ENCODE measurements around the gene MAST3.
A peak's percentile ranks its signal among the peaks of the same experiment; 100 is the strongest.
"Not testable (repeated sequence)": the region's sequence is repeated elsewhere in the genome, so short reads cannot be mapped to it uniquely, and the experiment has no call there.

Gene MAST3

GRCh38 chr19:18156841-18157464, 59.4 kb downstream of the MAST3 start:
- H3K9ac ChIP-seq (ENCODE audit: low read depth, low read length): peak overlapping the region; percentile 50

GRCh38 chr19:18157465-18158063, 60.0 kb downstream of the MAST3 start:
- Histone ChIP-seq H3K27me3 (ENCODE audit: control insufficient read depth, insufficient read depth, low read length) (no peaks in the 10 kb centered on the region), H3K9ac (ENCODE audit: low read depth, low read length) (peak overlapping the region; percentile 50), H3K9me3 (replicated peaks; ENCODE audit: low read length) (no peaks in the 10 kb centered on the region), H3K36me3 (ENCODE audit: insufficient read depth, low read length) (peaks cover 30% of the 10 kb centered on the region), H3K4me2 (ENCODE audit: low read length) (peak overlapping the region; percentile 61), H3K4me1 (ENCODE audit: control insufficient read depth, insufficient read depth, low read length) (peaks cover 42% of the 10 kb centered on the region), H3K4me3 (ENCODE audit: low read length) (no peak overlapping the region)

More at GRCh38 chr19:18156841-18157464, 59.4 kb downstream of the MAST3 start:
- Histone ChIP-seq H3K4me1 (ENCODE audit: control insufficient read depth, insufficient read depth, low read length) (peaks cover 42% of the 10 kb centered on the region), H3K36me3 (ENCODE audit: insufficient read depth, low read length) (peaks cover 26% of the 10 kb centered on the region), H3K4me3 (ENCODE audit: low read length) (no peak overlapping the region), H3K4me2 (ENCODE audit: low read length) (peak overlapping the region; percentile 61), H3K9me3 (replicated peaks; ENCODE audit: low read length) (no peaks in the 10 kb centered on the region), H3K27me3 (ENCODE audit: control insufficient read depth, insufficient read depth, low read length) (no peaks in the 10 kb centered on the region)

- no peak overlapping the region for H3K9ac ChIP-seq (ENCODE audit: low read depth, low read length)
- peaks cover 42% of the 10 kb centered on the region for H3K4me1 ChIP-seq (ENCODE audit: control insufficient read depth, insufficient read depth, low read length)
- H3K27me3 ChIP-seq (ENCODE audit: control insufficient read depth, insufficient read depth, low read length): no peaks in the 10 kb centered on the region
- H3K36me3 ChIP-seq (ENCODE audit: insufficient read depth, low read length): peaks cover 38% of the 10 kb centered on the region
- no peak overlapping the region for H3K4me2 ChIP-seq (ENCODE audit: low read length)
- H3K4me3 ChIP-seq (ENCODE audit: low read length): no peak overlapping the region
- H3K9me3 ChIP-seq (replicated peaks; ENCODE audit: low read length): no peaks in the 10 kb centered on the region
Observed at GRCh38 chr19:18158467-18158866, 60.9 kb downstream of the MAST3 start.

- not testable (repeated sequence) for H3K9me3 ChIP-seq (replicated peaks; ENCODE audit: low read length); H3K4me3 ChIP-seq (ENCODE audit: low read length); H3K4me2 ChIP-seq (ENCODE audit: low read length); H3K27me3 ChIP-seq (ENCODE audit: control insufficient read depth, insufficient read depth, low read length); H3K9ac ChIP-seq (ENCODE audit: low read depth, low read length)
- H3K4me1 ChIP-seq (ENCODE audit: control insufficient read depth, insufficient read depth, low read length): peaks cover 36% of the 10 kb centered on the region
- peaks cover 39% of the 10 kb centered on the region for H3K36me3 ChIP-seq (ENCODE audit: insufficient read depth, low read length)
Observed at GRCh38 chr19:18159059-18159616, 61.6 kb downstream of the MAST3 start.

GRCh38 chr19:18159810-18160209, 62.2 kb downstream of the MAST3 start:
- Histone ChIP-seq H3K9ac (ENCODE audit: low read depth, low read length) (no peak overlapping the region), H3K4me2 (ENCODE audit: low read length) (no peak overlapping the region), H3K36me3 (ENCODE audit: insufficient read depth, low read length) (peaks cover 39% of the 10 kb centered on the region), H3K4me3 (ENCODE audit: low read length) (no peak overlapping the region), H3K4me1 (ENCODE audit: control insufficient read depth, insufficient read depth, low read length) (peaks cover 31% of the 10 kb centered on the region), H3K9me3 (replicated peaks; ENCODE audit: low read length) (no peaks in the 10 kb centered on the region), H3K27me3 (ENCODE audit: control insufficient read depth, insufficient read depth, low read length) (no peaks in the 10 kb centered on the region)

GRCh38 chr19:18160493-18160970, 63.0 kb downstream of the MAST3 start:
- H3K9ac ChIP-seq (ENCODE audit: low read depth, low read length): peak overlapping the region; percentile 62
- peak overlapping the region; percentile 65 for H3K4me3 ChIP-seq (ENCODE audit: low read length)

GRCh38 chr19:18160971-18161635, 63.5 kb downstream of the MAST3 start:
- H3K36me3 ChIP-seq (ENCODE audit: insufficient read depth, low read length): peaks cover 38% of the 10 kb centered on the region
- H3K9ac ChIP-seq (ENCODE audit: low read depth, low read length): peak overlapping the region; percentile 62
- H3K4me1 ChIP-seq (ENCODE audit: control insufficient read depth, insufficient read depth, low read length): peaks cover 31% of the 10 kb centered on the region
- no peaks in the 10 kb centered on the region for H3K27me3 ChIP-seq (ENCODE audit: control insufficient read depth, insufficient read depth, low read length)
- H3K4me3 ChIP-seq (ENCODE audit: low read length): peak overlapping the region; percentile 65
- peak overlapping the region; percentile 82 for H3K4me2 ChIP-seq (ENCODE audit: low read length)
- H3K9me3 ChIP-seq (replicated peaks; ENCODE audit: low read length): no peaks in the 10 kb centered on the region

More at GRCh38 chr19:18160493-18160970, 63.0 kb downstream of the MAST3 start:
- peaks cover 31% of the 10 kb centered on the region for H3K4me1 ChIP-seq (ENCODE audit: control insufficient read depth, insufficient read depth, low read length)
- H3K9me3 ChIP-seq (replicated peaks; ENCODE audit: low read length): no peaks in the 10 kb centered on the region
- H3K36me3 ChIP-seq (ENCODE audit: insufficient read depth, low read length): peaks cover 37% of the 10 kb centered on the region
- H3K4me2 ChIP-seq (ENCODE audit: low read length): peak overlapping the region; percentile 82
- H3K27me3 ChIP-seq (ENCODE audit: control insufficient read depth, insufficient read depth, low read length): no peaks in the 10 kb centered on the region

GRCh38 chr19:18161636-18162002, 64.0 kb downstream of the MAST3 start:
- Histone ChIP-seq H3K36me3 (ENCODE audit: insufficient read depth, low read length) (peaks cover 35% of the 10 kb centered on the region), H3K4me1 (ENCODE audit: control insufficient read depth, insufficient read depth, low read length) (peaks cover 25% of the 10 kb centered on the region), H3K4me3 (ENCODE audit: low read length) (peak overlapping the region; percentile 59), H3K27me3 (ENCODE audit: control insufficient read depth, insufficient read depth, low read length) (no peaks in the 10 kb centered on the region), H3K9ac (ENCODE audit: low read depth, low read length) (no peak overlapping the region), H3K4me2 (ENCODE audit: low read length) (peak overlapping the region; percentile 77), H3K9me3 (replicated peaks; ENCODE audit: low read length) (no peaks in the 10 kb centered on the region)

GRCh38 chr19:18164072-18164471, 66.5 kb downstream of the MAST3 start:
- Histone ChIP-seq H3K36me3 (ENCODE audit: insufficient read depth, low read length) (peaks cover 42% of the 10 kb centered on the region), H3K9ac (ENCODE audit: low read depth, low read length) (no peak overlapping the region), H3K4me1 (ENCODE audit: control insufficient read depth, insufficient read depth, low read length) (peaks cover 12% of the 10 kb centered on the region), H3K4me2 (ENCODE audit: low read length) (no peak overlapping the region), H3K4me3 (ENCODE audit: low read length) (no peak overlapping the region), H3K27me3 (ENCODE audit: control insufficient read depth, insufficient read depth, low read length) (no peaks in the 10 kb centered on the region), H3K9me3 (replicated peaks; ENCODE audit: low read length) (no peaks in the 10 kb centered on the region)

- Histone ChIP-seq H3K27me3 (ENCODE audit: control insufficient read depth, insufficient read depth, low read length) (no peaks in the 10 kb centered on the region), H3K4me2 (ENCODE audit: low read length) (no peak overlapping the region), H3K9ac (ENCODE audit: low read depth, low read length) (no peak overlapping the region), H3K4me3 (ENCODE audit: low read length) (no peak overlapping the region), H3K4me1 (ENCODE audit: control insufficient read depth, insufficient read depth, low read length) (peaks cover 7% of the 10 kb centered on the region), H3K9me3 (replicated peaks; ENCODE audit: low read length) (no peaks in the 10 kb centered on the region), H3K36me3 (ENCODE audit: insufficient read depth, low read length) (peaks cover 48% of the 10 kb centered on the region)
Observed at GRCh38 chr19:18165794-18166544, 68.4 kb downstream of the MAST3 start.

- Histone ChIP-seq H3K36me3 (ENCODE audit: insufficient read depth, low read length) (peaks cover 43% of the 10 kb centered on the region), H3K27me3 (ENCODE audit: control insufficient read depth, insufficient read depth, low read length) (no peaks in the 10 kb centered on the region), H3K4me3 (ENCODE audit: low read length) (no peak overlapping the region), H3K9me3 (replicated peaks; ENCODE audit: low read length) (no peaks in the 10 kb centered on the region), H3K4me2 (ENCODE audit: low read length) (no peak overlapping the region), H3K9ac (ENCODE audit: low read depth, low read length) (no peak overlapping the region), H3K4me1 (ENCODE audit: control insufficient read depth, insufficient read depth, low read length) (no peaks in the 10 kb centered on the region)
Observed at GRCh38 chr19:18167011-18167410, 69.4 kb downstream of the MAST3 start.
